HG02763 (cell line): Measurements from ENCODE around the gene HOMER1.
A peak's percentile ranks its signal among the peaks of the same experiment; 100 is the strongest.

Source experiments
- ATAC-seq: cut with Tn5 transposase; IDR thresholded peaks from one replicate; pipeline ENCODE4 v1.9.1; 2021; ENCODE audit warnings: mild to moderate bottlenecking, moderate library complexity; ENCODE audit not compliant: unreplicated experiment

Gene HOMER1

GRCh38 chr5:79513704-79514390 lies at the start of gene HOMER1:
HOMER1 (minus strand) TSS chr5:79514134; CDS start chr5:79512774, 1,360 bp downstream.
- ATAC-seq: peak; percentile 59

GRCh38 chr5:79563247-79563590 lies 49.3 kb upstream of the HOMER1 start:
- no peak for ATAC-seq

- no peak for ATAC-seq
Observed at GRCh38 chr5:79562351-79563246, 48.7 kb upstream of the HOMER1 start.

GRCh38 chr5:79561525-79561893 lies 47.6 kb upstream of the HOMER1 start:
- peak; percentile 29 for ATAC-seq

GRCh38 chr5:79560771-79561524 lies 47.0 kb upstream of the HOMER1 start:
- ATAC-seq: peak; percentile 71

- ATAC-seq: no peak
Observed at GRCh38 chr5:79555418-79555817, 41.5 kb upstream of the HOMER1 start.

- ATAC-seq: no peak
Observed at GRCh38 chr5:79552984-79553383, 39.0 kb upstream of the HOMER1 start.

GRCh38 chr5:79547982-79548381 lies 34.0 kb upstream of the HOMER1 start:
- ATAC-seq: no peak

GRCh38 chr5:79547429-79547822 lies 33.5 kb upstream of the HOMER1 start:
- ATAC-seq: no peak

- no peak for ATAC-seq
Observed at GRCh38 chr5:79546782-79547428, 33.0 kb upstream of the HOMER1 start.

- ATAC-seq: no peak
Observed at GRCh38 chr5:79544131-79544530, 30.2 kb upstream of the HOMER1 start.

GRCh38 chr5:79540939-79541338 lies 27.0 kb upstream of the HOMER1 start:
- ATAC-seq: no peak

- no peak for ATAC-seq
Observed at GRCh38 chr5:79536193-79536906, 22.4 kb upstream of the HOMER1 start.

- no peak for ATAC-seq
Observed at GRCh38 chr5:79535477-79536192, 21.7 kb upstream of the HOMER1 start.

- ATAC-seq: no peak
Observed at GRCh38 chr5:79529110-79529509, 15.2 kb upstream of the HOMER1 start.

GRCh38 chr5:79527431-79527830 lies 13.5 kb upstream of the HOMER1 start:
- ATAC-seq: no peak

GRCh38 chr5:79526928-79527327 lies 13.0 kb upstream of the HOMER1 start:
- no peak for ATAC-seq

- no peak for ATAC-seq
Observed at GRCh38 chr5:79526493-79526892, 12.6 kb upstream of the HOMER1 start.

GRCh38 chr5:79521156-79521555 lies 7.2 kb upstream of the HOMER1 start:
- ATAC-seq: no peak

- no peak for ATAC-seq
Observed at GRCh38 chr5:79518718-79519117, 4.8 kb upstream of the HOMER1 start.
